Measurements from ENCODE around the gene SETD1B. TPM values are rescaled to one million over a fixed set of nuclear protein-coding genes. Genes with fewer than 3 reads are reported as not detected.

SETD1B gene
- total and polyA plus RNA-seq, 2 experiments from 2014 or later, result 2.0 to 2.7 TPM

DNA sequence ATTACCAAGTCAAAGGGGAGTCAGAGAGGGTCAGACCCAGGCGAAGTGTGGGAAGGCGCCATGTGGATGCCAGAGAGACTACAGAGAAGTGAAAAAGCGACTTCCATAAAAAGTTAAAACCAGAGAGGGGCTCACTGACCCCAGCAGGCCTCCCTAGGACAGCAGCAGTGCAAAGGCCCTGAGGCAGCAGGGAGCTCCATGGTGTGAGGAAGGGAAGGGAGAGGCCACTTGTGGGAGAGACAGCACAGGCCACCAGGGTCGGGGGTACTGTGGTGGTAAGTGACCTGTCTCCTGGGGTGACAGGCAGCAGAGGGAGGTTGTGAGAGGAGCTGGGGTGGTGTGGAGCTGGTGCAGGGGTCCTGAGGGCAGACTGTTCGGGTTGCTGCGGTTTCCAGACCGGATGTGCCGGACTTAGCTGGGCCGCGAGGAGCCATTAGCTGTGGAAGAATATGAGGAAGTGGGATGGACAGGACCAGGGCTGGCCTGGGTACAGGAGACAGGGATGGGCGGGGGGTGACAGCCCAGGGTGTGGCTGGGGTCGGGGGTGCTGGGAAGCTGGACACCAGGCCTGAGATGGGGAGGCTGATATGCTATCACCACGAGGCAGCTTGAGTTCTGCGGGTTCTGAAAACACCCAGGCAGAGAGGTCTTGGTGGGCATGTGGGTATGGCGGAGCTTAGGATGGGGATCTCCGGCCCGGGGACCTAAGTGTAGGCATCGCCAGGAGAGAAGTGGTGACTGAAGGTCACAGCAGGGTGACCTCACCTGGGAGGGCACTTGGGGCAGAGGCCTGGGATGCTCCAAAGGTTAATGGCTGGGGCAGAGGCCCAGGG lies 22.7 kb downstream of the SETD1B start:
- Histone ChIP-seq H3K9ac (no peak overlapping the region), H3K9me3 (ENCODE audit: low read depth) (no peaks in the 10 kb centered on the region), H4K20me1 (ENCODE audit: insufficient read depth) (no peaks in the 10 kb centered on the region), H3K9me2 (ENCODE audit: insufficient read depth) (no peaks in the 10 kb centered on the region), H3K79me2 (ENCODE audit: insufficient read depth) (peaks cover 10% of the 10 kb centered on the region; the same call in 1 of the 2 replicates), H3K27me3 (replicated peaks; ENCODE audit: insufficient read depth) (no peaks in the 10 kb centered on the region), H3K4me3 (no peak overlapping the region), H3F3A (ENCODE audit: insufficient read depth) (peaks cover 4% of the 10 kb centered on the region; the same call in 1 of the 2 replicates), H2AFZ (no peak overlapping the region), H3K4me2 (ENCODE audit: unreplicated experiment) (no peak overlapping the region), H3K4me1 (ENCODE audit: insufficient read depth) (no peaks in the 10 kb centered on the region), H3K27ac (no peak overlapping the region), H3K36me3 (ENCODE audit: low read depth) (peaks cover 29% of the 10 kb centered on the region)
- 88 to 95% methylated on average over 17 to 18 of the region's 18 CpGs for WGBS, 2 experiments (ENCODE audit: low coverage in 1 of 2, low lambda C conversion rate in 2 of 2, missing lambda C conversion rate in 2 of 2)
- DNase-seq, result no peak
- no peak for TF ChIP-seq EZH2 (IDR thresholded peaks at IDR 0.05; ENCODE audit: insufficient read depth, poor library complexity, severe bottlenecking)
- TF ChIP-seq EZH2phosphoT487 (IDR thresholded peaks at IDR 0.05; ENCODE audit: insufficient read depth, low read depth), result no peak
- in situ Hi-C loops (cut with MboI), result no loop called here

DNA sequence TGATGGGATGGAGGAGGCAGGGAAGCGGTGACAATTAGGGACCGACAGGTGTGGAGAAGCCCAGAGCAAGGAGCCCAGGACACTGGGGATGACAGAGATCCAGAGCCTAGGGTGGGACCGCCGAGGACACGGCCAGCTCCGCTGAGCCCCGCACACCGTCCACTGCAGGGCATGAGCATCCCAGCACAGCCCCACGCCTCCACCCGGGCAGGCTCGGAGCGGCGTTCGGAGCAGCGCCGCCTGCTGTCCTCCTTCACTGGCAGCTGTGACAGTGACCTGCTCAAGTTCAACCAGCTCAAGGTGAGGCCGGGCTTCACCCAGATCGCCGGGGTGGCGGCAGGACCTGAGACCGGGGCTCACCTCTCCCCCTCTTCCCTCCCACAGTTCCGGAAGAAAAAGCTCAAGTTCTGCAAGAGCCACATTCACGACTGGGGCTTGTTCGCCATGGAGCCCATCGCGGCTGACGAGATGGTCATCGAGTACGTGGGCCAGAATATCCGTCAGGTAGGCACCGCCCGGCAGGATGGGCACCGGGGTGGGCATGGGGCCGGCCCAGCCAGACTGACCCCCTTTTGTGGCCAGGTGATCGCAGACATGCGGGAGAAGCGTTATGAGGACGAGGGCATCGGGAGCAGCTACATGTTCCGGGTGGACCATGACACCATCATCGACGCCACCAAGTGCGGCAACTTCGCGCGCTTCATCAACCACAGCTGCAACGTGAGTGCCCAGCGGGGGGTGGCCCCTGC lies 23.7 kb downstream of the SETD1B start:
- no peaks in the 10 kb centered on the region for H3K27me3 ChIP-seq (replicated peaks; ENCODE audit: insufficient read depth)
- no peak overlapping the region for H3K4me3 ChIP-seq
- no peak for TF ChIP-seq EZH2 (IDR thresholded peaks at IDR 0.05; ENCODE audit: insufficient read depth, poor library complexity, severe bottlenecking)
- no peak for TF ChIP-seq EZH2phosphoT487 (IDR thresholded peaks at IDR 0.05; ENCODE audit: insufficient read depth, low read depth)
- 94% methylated on average over 48 of the region's 48 CpGs for WGBS, 2 experiments (ENCODE audit: low coverage in 1 of 2, low lambda C conversion rate in 2 of 2, missing lambda C conversion rate in 2 of 2)
- H3F3A ChIP-seq (ENCODE audit: insufficient read depth), result peaks cover 12% of the 10 kb centered on the region; the same call in 1 of the 2 replicates
- no peaks in the 10 kb centered on the region for H3K4me1 ChIP-seq (ENCODE audit: insufficient read depth)
- H4K20me1 ChIP-seq (ENCODE audit: insufficient read depth), result no peaks in the 10 kb centered on the region
- H3K9ac ChIP-seq, result no peak overlapping the region
- peaks cover 29% of the 10 kb centered on the region for H3K36me3 ChIP-seq (ENCODE audit: low read depth)
- H3K79me2 ChIP-seq (ENCODE audit: insufficient read depth), result 0 out of 2 replicates have a peak, but pooled peaks cover 4% of the 10 kb centered on the region
- in situ Hi-C loops (cut with MboI), result no loop called here
- no peaks in the 10 kb centered on the region for H3K9me2 ChIP-seq (ENCODE audit: insufficient read depth)
- no peaks in the 10 kb centered on the region for H3K9me3 ChIP-seq (ENCODE audit: low read depth)
- H3K4me2 ChIP-seq (ENCODE audit: unreplicated experiment), result no peak overlapping the region
- H2AFZ ChIP-seq, result no peak overlapping the region
- H3K27ac ChIP-seq, result no peak overlapping the region
- DNase-seq, result no peak

DNA sequence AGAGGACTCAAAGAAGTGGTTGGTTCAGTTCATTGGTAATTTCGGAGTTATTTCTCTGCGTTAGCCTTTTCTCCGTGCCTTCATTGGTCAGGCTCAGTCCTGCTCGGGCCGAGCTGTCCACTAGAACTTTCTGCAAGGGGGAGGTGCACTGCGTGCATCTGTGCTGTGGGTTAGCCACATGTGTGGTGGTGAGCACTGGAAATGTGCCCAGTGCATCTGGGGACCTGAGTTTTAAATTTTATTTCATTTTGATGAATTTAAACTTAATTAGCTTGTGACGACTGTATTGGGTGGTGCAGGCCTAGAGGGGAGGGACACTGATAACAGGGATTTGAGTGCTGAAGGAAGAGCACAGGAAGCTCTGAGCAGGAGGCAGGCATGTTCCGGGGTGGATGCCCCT lies 24.5 kb downstream of the SETD1B start:
- H3K9me2 ChIP-seq (ENCODE audit: insufficient read depth), result no peaks in the 10 kb centered on the region
- H3K9me3 ChIP-seq (ENCODE audit: low read depth), result no peaks in the 10 kb centered on the region
- peaks cover 29% of the 10 kb centered on the region for H3K36me3 ChIP-seq (ENCODE audit: low read depth)
- TF ChIP-seq EZH2phosphoT487 (IDR thresholded peaks at IDR 0.05; ENCODE audit: insufficient read depth, low read depth), result no peak
- no peak for TF ChIP-seq EZH2 (IDR thresholded peaks at IDR 0.05; ENCODE audit: insufficient read depth, poor library complexity, severe bottlenecking)
- no peaks in the 10 kb centered on the region for H3K4me1 ChIP-seq (ENCODE audit: insufficient read depth)
- H3K9ac ChIP-seq, result no peak overlapping the region
- WGBS, 2 experiments (ENCODE audit: low coverage in 1 of 2, low lambda C conversion rate in 2 of 2, missing lambda C conversion rate in 2 of 2), result 88 to 89% methylated on average over 8 of the region's 8 CpGs
- no peak for DNase-seq
- no peak overlapping the region for H3K4me2 ChIP-seq (ENCODE audit: unreplicated experiment)
- H2AFZ ChIP-seq, result no peak overlapping the region
- H3K27me3 ChIP-seq (replicated peaks; ENCODE audit: insufficient read depth), result no peaks in the 10 kb centered on the region
- H3F3A ChIP-seq (ENCODE audit: insufficient read depth), result peaks cover 20% of the 10 kb centered on the region
- in situ Hi-C loops (cut with MboI), result no loop called here
- H4K20me1 ChIP-seq (ENCODE audit: insufficient read depth), result no peaks in the 10 kb centered on the region
- H3K27ac ChIP-seq, result no peak overlapping the region
- H3K79me2 ChIP-seq (ENCODE audit: insufficient read depth), result 0 out of 2 replicates have a peak, but pooled peaks cover 4% of the 10 kb centered on the region
- no peak overlapping the region for H3K4me3 ChIP-seq

DNA sequence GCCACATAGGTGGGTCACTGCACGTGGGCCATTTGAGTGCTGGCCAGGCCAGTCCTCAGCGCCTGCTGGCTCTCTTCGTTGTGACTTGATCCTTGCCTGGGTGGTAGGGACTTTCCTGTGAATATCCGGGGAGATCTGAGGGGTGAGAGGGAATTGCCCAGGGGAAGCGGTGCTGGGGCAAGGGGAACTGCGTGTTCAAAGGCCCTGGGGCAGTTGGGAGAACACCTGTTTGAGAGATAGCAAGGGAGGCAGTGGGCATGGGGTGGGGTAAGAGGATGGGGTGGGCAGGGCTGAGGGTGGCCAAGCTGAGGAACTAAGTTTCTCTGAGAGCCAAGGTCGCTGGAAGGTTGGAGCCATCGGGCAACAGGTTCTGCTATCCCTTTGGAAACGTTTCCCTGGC lies 25.0 kb downstream of the SETD1B start:
- Histone ChIP-seq H3K9me2 (ENCODE audit: insufficient read depth) (no peaks in the 10 kb centered on the region), H3K27me3 (replicated peaks; ENCODE audit: insufficient read depth) (no peaks in the 10 kb centered on the region), H3K36me3 (ENCODE audit: low read depth) (peaks cover 23% of the 10 kb centered on the region), H3K9me3 (ENCODE audit: low read depth) (no peaks in the 10 kb centered on the region), H3K79me2 (ENCODE audit: insufficient read depth) (0 out of 2 replicates have a peak, but pooled peaks cover 4% of the 10 kb centered on the region), H3K4me1 (ENCODE audit: insufficient read depth) (no peaks in the 10 kb centered on the region), H3K27ac (no peak overlapping the region), H4K20me1 (ENCODE audit: insufficient read depth) (no peaks in the 10 kb centered on the region), H3K9ac (no peak overlapping the region), H3K4me2 (ENCODE audit: unreplicated experiment) (no peak overlapping the region), H2AFZ (no peak overlapping the region), H3K4me3 (no peak overlapping the region), H3F3A (ENCODE audit: insufficient read depth) (peaks cover 23% of the 10 kb centered on the region)
- WGBS, 2 experiments (ENCODE audit: low coverage in 1 of 2, low lambda C conversion rate in 2 of 2, missing lambda C conversion rate in 2 of 2), result 94 to 96% methylated on average over 9 of the region's 9 CpGs
- DNase-seq, result no peak
- TF ChIP-seq EZH2phosphoT487 (IDR thresholded peaks at IDR 0.05; ENCODE audit: insufficient read depth, low read depth) (no peak), EZH2 (IDR thresholded peaks at IDR 0.05; ENCODE audit: insufficient read depth, poor library complexity, severe bottlenecking) (no peak)
- in situ Hi-C loops (cut with MboI), result no loop called here

All from GM23248 (cell line).